Measurements from ENCODE around the gene FAHD2A.
A peak's percentile ranks its signal among the peaks of the same experiment; 100 is the strongest.
"Not testable (repeated sequence)": the region's sequence is repeated elsewhere in the genome, so short reads cannot be mapped to it uniquely, and the experiment has no call there.

Gene FAHD2A

GRCh38 chr2:95391641-95392310 lies 10.7 kb upstream of the FAHD2A start:
- no peak for DNase-seq

- no peak for DNase-seq
These were observed 10.2 kb upstream of the FAHD2A start for GRCh38 chr2:95392320-95392719.

- no peak for DNase-seq
These were observed 9.6 kb upstream of the FAHD2A start for GRCh38 chr2:95392730-95393455.

GRCh38 chr2:95393901-95394300 lies 8.6 kb upstream of the FAHD2A start:
- DNase-seq: no peak

GRCh38 chr2:95399061-95399460 lies 3.4 kb upstream of the FAHD2A start:
- DNase-seq: no peak

GRCh38 chr2:95401480-95401879 lies 1.0 kb upstream of the FAHD2A start:
- DNase-seq: no peak

- DNase-seq: not testable (repeated sequence)
These were observed 521 bp upstream of the FAHD2A start for GRCh38 chr2:95402004-95402369.

GRCh38 chr2:95403204-95403721 lies 755 bp downstream of the FAHD2A start:
- DNase-seq: peak; percentile 27

GRCh38 chr2:95403824-95404223 lies 1.3 kb downstream of the FAHD2A start:
- not testable (repeated sequence) for DNase-seq

- DNase-seq: not testable (repeated sequence)
These were observed 2.2 kb downstream of the FAHD2A start for GRCh38 chr2:95404676-95405075.

- peak; percentile 23 for DNase-seq
These were observed 8.7 kb downstream of the FAHD2A start for GRCh38 chr2:95411239-95411638.

GRCh38 chr2:95414015-95414594 lies 11.6 kb downstream of the FAHD2A start:
- DNase-seq: peak; percentile 57

GRCh38 chr2:95415138-95415537 lies 12.6 kb downstream of the FAHD2A start:
- DNase-seq: not testable (repeated sequence)

GRCh38 chr2:95415561-95415960 lies 13.1 kb downstream of the FAHD2A start:
- DNase-seq: not testable (repeated sequence)

- not testable (repeated sequence) for DNase-seq
These were observed 24.8 kb downstream of the FAHD2A start for GRCh38 chr2:95427196-95427867.

GRCh38 chr2:95429748-95430467 lies 27.4 kb downstream of the FAHD2A start:
- DNase-seq: not testable (repeated sequence)

- not testable (repeated sequence) for DNase-seq
These were observed 30.9 kb downstream of the FAHD2A start for GRCh38 chr2:95433373-95433772.

GRCh38 chr2:95433973-95434372 lies 31.5 kb downstream of the FAHD2A start:
- not testable (repeated sequence) for DNase-seq

- DNase-seq: peak; percentile 55
These were observed 32.1 kb downstream of the FAHD2A start for GRCh38 chr2:95434507-95435076.

GRCh38 chr2:95435162-95435871 lies 32.8 kb downstream of the FAHD2A start:
- DNase-seq: not testable (repeated sequence)

- DNase-seq: not testable (repeated sequence)
These were observed 33.3 kb downstream of the FAHD2A start for GRCh38 chr2:95435872-95436209.
